HG02588 (cell line): ENCODE data around the gene ELF2.
"Not testable (repeated sequence)": the region's sequence is repeated elsewhere in the genome, so short reads cannot be mapped to it uniquely, and the experiment has no call there.

Experiments
- ATAC-seq: cut with Tn5 transposase; IDR thresholded peaks from one replicate; pipeline ENCODE4 v1.9.1; 2021; ENCODE audit warnings: mild to moderate bottlenecking, moderate library complexity; ENCODE audit not compliant: unreplicated experiment

The ELF2 gene

GRCh38 chr4:139024686-139025085, 152.3 kb downstream of the ELF2 start:
- no peak for ATAC-seq

GRCh38 chr4:139022835-139023234, 154.2 kb downstream of the ELF2 start:
- ATAC-seq: no peak

GRCh38 chr4:139021071-139021470, 155.9 kb downstream of the ELF2 start:
- not testable (repeated sequence) for ATAC-seq

- ATAC-seq: no peak
These were observed 156.6 kb downstream of the ELF2 start for GRCh38 chr4:139020384-139020783.

DNA sequence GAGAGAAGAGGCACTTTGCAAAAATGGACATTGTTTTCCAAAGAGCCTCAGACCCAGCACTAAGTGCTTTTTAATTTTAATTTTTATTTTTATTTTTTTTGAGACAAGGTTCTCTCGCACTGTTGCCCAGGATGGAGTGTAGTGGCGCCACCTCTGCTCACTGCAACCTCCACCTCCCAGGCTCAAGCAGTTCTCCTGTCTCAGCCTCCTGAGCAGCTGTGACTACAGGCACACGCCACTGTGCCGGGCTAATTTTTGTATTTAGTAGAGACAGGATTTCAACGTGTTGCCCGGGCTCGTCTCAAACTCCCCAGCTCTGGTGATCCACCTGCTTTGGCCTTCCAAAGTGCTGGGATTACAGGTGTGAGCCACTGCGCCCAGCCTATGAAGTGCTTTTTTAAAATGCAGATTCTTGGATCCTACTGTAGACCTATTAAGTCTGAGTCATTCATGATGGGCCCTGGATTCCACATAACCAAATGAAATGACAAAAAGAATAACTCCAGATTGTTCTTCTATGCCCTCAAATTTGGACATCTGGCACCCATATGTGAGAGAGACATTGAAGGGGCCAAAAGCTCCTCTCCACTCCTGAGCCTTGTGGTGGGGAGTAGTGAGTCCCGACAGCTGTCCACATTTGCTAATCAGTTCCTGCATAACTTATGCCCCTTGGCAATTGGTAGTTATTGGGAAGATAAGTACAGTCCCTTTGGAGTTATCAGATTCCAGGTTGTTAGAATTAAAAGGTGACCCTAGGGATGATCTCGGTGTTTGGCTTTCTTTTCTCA, 157.9 kb downstream of the ELF2 start:
- ATAC-seq: no peak

DNA sequence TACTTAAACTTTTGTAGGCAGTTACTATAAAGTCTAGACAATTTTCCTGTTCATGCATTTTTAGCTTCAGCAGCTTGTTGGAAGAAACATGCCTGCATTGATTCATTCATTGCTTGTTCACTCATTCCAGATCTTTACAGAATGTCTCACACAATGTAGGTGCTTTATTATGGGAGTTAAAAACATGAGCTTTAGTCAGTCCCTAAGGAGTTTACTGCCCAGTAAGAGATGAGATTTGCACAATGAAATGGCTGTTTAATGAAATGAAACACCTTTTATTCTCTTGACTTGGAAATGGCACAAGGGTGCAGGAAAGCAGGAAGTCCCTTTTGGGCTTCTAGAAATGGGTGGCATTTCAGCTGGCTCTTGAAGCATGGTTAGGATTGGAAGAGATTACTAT, 158.5 kb downstream of the ELF2 start:
- no peak for ATAC-seq

DNA sequence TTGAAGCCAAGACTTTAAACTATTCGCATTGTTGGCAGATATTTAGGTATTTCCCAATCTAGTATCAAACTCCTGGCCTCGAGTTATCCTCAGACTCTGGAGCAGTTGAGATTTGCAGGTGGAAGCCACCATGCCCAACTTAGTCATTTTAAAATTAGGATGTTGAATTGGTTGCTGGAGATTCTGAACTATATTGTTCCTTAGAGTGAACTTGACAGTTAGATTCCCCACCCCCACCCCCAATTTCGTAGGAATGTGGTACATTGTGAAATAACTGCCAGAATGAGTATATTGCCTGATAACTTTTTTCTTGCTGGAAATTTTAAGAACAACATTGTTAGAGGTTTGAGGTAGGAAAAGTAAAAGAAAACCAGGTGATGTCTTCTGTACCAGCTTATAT, 159.2 kb downstream of the ELF2 start:
- ATAC-seq: no peak

DNA sequence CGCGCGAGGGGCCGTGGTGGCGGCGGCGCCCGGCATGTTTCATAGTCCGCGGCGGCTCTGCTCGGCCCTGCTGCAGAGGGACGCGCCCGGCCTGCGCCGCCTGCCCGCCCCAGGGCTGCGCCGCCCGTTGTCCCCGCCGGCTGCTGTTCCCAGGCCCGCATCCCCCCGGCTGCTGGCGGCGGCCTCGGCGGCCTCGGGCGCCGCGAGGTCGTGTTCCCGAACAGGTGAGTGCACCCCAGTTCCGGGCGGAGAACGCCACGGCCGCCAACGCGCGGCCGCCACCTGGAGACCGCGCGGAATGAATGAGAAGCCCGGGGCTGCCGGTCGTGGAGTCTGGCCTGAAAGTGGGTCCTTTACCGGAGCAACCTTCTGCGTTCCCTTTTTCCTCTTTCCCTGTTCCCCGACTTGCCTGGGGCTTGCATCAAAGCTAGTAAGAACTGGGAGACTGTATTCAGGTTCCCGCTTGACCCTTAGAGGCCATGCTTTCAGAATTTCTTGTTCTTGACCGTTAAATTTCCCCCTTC, 161.0 kb downstream of the ELF2 start:
- peak; percentile 42 for ATAC-seq

- peak; percentile 94 for ATAC-seq
These were observed 161.6 kb downstream of the ELF2 start, which contains the start of gene NOCT for GRCh38 chr4:139015269-139015947. TSS of gene NOCT (plus strand) at chr4:139015781. CDS start at chr4:139015982, 201 bp downstream.

DNA sequence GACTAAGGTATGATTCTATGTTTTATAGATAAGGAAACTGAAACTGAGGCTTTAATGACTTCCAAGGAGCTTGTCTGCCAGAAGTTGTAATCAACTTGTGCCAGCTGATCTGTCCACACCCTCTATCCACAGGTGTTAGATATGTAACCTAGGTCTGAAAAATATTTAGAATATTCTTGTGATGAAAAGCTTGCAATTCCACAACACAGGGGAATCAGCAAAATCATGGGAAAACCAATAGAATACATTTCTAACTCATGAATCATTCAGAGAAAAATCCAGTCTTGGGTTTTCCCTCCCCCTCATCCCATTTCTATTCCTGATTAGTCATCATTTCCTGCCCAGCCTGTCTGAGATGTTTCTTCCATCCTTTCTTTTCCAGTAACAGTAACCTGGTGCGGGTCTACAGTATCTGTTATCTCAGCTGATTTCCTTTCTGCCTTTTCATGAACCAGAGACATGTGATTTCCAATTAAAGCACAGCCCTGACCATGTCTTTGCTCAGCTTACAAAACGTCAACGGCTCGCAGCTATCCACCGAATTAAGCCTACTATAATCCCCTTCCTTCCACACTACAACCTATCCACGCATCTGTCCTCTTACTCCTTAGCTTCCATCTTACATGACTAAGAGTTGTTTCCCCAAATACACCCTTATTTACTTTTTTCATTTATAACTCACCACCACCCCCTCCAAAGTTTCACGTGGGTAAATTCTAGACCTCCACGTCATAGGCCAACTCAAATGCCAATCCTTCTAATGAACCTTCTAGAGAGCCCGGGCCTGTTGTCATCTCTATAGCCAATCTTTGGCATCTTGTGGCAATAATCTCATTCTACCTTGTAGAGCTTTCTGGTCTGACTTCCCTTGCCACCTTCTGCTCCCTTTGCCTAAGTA, 162.4 kb downstream of the ELF2 start:
- ATAC-seq: peak; percentile 10

DNA sequence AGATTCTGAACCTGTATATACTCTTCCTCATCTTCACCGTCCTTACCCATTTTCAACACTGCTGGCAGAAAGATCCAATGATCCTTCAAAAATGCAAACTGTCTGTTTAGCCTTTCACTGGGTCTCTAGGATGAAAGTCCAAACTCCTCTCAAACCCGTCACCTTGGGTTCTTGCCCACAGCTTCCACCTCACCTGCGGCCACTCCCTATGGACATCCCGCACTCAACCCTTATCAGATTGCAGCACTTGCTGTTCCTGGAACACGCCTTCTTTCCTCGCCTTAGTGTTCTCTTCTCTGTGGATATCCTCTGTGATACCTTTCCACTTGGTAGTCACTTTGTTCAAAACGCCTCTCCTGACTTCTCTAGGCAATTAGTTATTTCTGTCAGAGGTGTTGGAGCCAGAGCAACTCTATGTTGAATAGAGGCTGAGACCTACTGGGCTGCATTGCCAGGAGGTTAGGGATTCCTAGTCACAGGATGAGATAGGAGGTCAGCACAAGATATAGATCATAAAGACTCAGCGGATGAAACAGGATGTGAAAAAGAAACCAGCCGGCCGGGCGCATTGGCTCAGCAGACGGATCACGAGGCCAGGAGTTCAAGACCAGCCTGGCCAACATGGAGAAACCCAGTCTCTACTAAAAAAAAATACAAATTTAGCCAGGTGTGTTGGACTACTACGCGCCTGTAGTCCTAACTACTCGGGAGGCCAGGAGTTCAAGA, 165.6 kb downstream of the ELF2 start:
- no peak for ATAC-seq

- no peak for ATAC-seq
These were observed 167.3 kb downstream of the ELF2 start for GRCh38 chr4:139009702-139010101.

DNA sequence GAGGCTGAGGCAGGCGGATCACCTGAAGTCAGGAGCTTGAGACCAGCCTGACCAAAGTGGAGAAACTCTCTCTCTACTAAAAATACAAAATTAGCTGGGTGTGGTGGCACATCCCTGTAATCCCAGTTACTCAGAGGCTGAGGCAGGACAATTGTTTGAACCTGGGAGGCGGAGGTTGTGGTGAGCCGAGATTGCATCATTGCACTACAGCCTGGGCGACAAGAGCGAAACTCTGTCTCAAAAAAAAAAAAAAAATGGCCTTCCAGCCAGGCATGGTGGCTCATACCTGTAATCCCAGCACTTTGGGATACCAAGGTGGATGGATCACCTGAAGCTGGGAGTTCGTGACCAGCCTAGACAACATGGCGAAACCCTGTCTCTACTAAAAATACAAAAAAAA, 168.7 kb downstream of the ELF2 start:
- ATAC-seq: not testable (repeated sequence)

DNA sequence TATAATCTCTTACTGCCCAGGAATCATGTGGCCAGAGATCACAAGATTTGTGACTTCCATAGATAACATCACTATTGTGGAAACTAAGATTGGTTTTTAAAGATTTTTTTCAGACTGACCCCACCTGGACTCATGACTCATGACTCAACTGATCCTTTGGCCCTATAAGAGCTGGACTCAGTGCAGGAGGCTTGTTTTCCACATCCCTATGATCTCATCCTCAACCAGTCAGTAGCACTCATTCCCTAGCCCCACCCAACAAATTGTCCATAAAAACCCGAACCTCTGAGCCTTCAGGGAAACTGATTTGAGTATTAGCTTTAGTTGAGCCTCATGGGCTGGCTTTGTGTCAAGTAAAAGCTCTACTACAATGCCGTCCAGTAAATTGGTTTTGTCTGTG, 169.4 kb downstream of the ELF2 start:
- ATAC-seq: no peak
